Measurements from ENCODE around the gene IL6ST.

GRCh38 chr5:55925181-55925580, 69.6 kb downstream of the IL6ST start:
- TF ChIP-seq JUND (IDR thresholded peaks at IDR 0.05) (no peak), REST (IDR thresholded peaks at IDR 0.05) (no peak), MAX (IDR thresholded peaks at IDR 0.05) (no peak), CTCF (IDR thresholded peaks at IDR 0.05; ENCODE audit: low read depth, low read length, missing input control) (no peak), RAD21 (IDR thresholded peaks at IDR 0.05) (no peak), FOXA2 (IDR thresholded peaks at IDR 0.05) (no peak), ATF3 (IDR thresholded peaks at IDR 0.05) (no peak), ZBTB33 (IDR thresholded peaks at IDR 0.05) (no peak), TAF1 (conservative IDR thresholded peaks at IDR 0.05) (no peak)

Measured in liver (tissue), 3 donors.